IMR-90 (cell line): ENCODE measurements around the gene ARHGEF16. TPM values are rescaled to one million over a fixed set of nuclear protein-coding genes. Genes with fewer than 3 reads are reported as not detected.

Experiments
- ATAC-seq: fragments of 200-7000 bp; cut with Tn5 transposase; 2 replicates; pipeline ENCODE4 v1.9.1; 2020; ENCODE audit warnings: low read depth, mild to moderate bottlenecking, moderate library complexity
- BruUV-seq: library from RNA; stranded (reverse); fragments of 400-500 nt; replicated peaks from 2 replicates; lab custom pipeline; 2021; lab: Mats Ljungman, UMichigan
- CTCF ChIA-PET: fragments of 300-600 bp; formaldehyde crosslinking; extraction: SDS; loops from one replicate; lab custom pipeline; 2021; ENCODE audit warnings: antibody characterized with exemption; lab: Yijun Ruan, JAX
- POLR2A ChIA-PET: fragments of 300-600 bp; sonication (Branson Sonifier 250); formaldehyde crosslinking; loops from one replicate; lab custom pipeline; 2022; ENCODE audit warnings: antibody characterized with exemption; ENCODE audit not compliant: unreplicated experiment; lab: Charles Lee
- DNase-seq: peaks from one replicate; pipeline ENCODE4 v3.0.0; 2013
- H2AFZ ChIP-seq: replicated peaks from 2 replicates; pipeline ENCODE3; 2013; ENCODE audit warnings: low read length, mild to moderate bottlenecking; ENCODE audit not compliant: poor library complexity
- H2AK5ac ChIP-seq: 2 replicates; pipeline ENCODE4 v1.6.1; 2013; ENCODE audit warnings: low read depth, low read length, inconsistent platforms
- H2AK9ac ChIP-seq: replicated peaks from 2 replicates; pipeline ENCODE3; 2013; ENCODE audit warnings: mild to moderate bottlenecking, low read depth, low read length, moderate library complexity; ENCODE audit not compliant: poor library complexity
- H2BK120ac ChIP-seq: 2 replicates; pipeline ENCODE4 v1.6.1; 2013; ENCODE audit warnings: low read depth, low read length, inconsistent platforms
- H2BK15ac ChIP-seq: 3 replicates; pipeline ENCODE4 v1.6.1; 2013; ENCODE audit warnings: low read depth, low read length, inconsistent platforms
- H2BK20ac ChIP-seq: 2 replicates; pipeline ENCODE4 v1.6.1; 2013; ENCODE audit warnings: low read depth, mild to moderate bottlenecking, inconsistent platforms, low read length, moderate library complexity
- H2BK5ac ChIP-seq: 2 replicates; pipeline ENCODE4 v1.6.1; 2013; ENCODE audit warnings: mild to moderate bottlenecking, low read depth, low read length, inconsistent platforms; ENCODE audit not compliant: poor library complexity, severe bottlenecking
- H3K14ac ChIP-seq: replicated peaks from 2 replicates; pipeline ENCODE4 v1.6.1; 2013; ENCODE audit warnings: low read depth, low read length, inconsistent platforms
- H3K18ac ChIP-seq: 2 replicates; pipeline ENCODE4 v1.6.1; 2013; ENCODE audit warnings: low read depth, low read length, control low read depth
- H3K23ac ChIP-seq: 2 replicates; pipeline ENCODE4 v1.6.1; 2013; ENCODE audit warnings: low read depth, low read length, inconsistent platforms
- H3K27ac ChIP-seq: 2 replicates; pipeline ENCODE4 v1.5.1; 2013; ENCODE audit warnings: mild to moderate bottlenecking, control low read depth, low read length; ENCODE audit not compliant: insufficient read depth
- H3K27me3 ChIP-seq: 2 replicates; pipeline ENCODE4 v1.6.1; 2013; ENCODE audit warnings: low read length; ENCODE audit not compliant: control insufficient read depth, insufficient read depth
- H3K36me3 ChIP-seq: 2 replicates; pipeline ENCODE4 v1.6.1; 2013; ENCODE audit warnings: low read length, mixed read lengths; ENCODE audit not compliant: control insufficient read depth, insufficient read depth
- H3K4ac ChIP-seq: 2 replicates; pipeline ENCODE4 v1.6.1; 2013; ENCODE audit warnings: low read depth, low read length, inconsistent platforms
- H3K4me1 ChIP-seq: 2 replicates; pipeline ENCODE4 v1.6.1; 2013; ENCODE audit warnings: low read length, mixed read lengths; ENCODE audit not compliant: control insufficient read depth, insufficient read depth
- H3K4me2 ChIP-seq: 2 replicates; pipeline ENCODE4 v1.6.1; 2013; ENCODE audit warnings: low read depth, mild to moderate bottlenecking, control low read depth, low read length, moderate library complexity
- H3K4me3 ChIP-seq: 2 replicates; pipeline ENCODE4 v1.5.1; 2013; ENCODE audit warnings: low read depth, mild to moderate bottlenecking, control low read depth, low read length, moderate library complexity; ENCODE audit not compliant: insufficient read depth
- H3K56ac ChIP-seq: 2 replicates; pipeline ENCODE4 v1.6.1; 2013; ENCODE audit warnings: low read length, inconsistent platforms; ENCODE audit not compliant: insufficient read depth; ENCODE audit errors: extremely low read depth
- H3K79me1 ChIP-seq, 2 experiments: 2 replicates each; pipeline ENCODE4 v1.6.1; 2013; ENCODE audit warnings: low read length in 2 of 2, inconsistent platforms in 1 of 2, low read depth in 1 of 2
- H3K9ac ChIP-seq: 2 replicates; pipeline ENCODE4 v1.6.1; 2013; ENCODE audit warnings: low read depth, low read length, control low read depth
- H3K9me1 ChIP-seq: 2 replicates; pipeline ENCODE4 v1.6.1; 2013; ENCODE audit warnings: low read length, inconsistent platforms; ENCODE audit not compliant: insufficient read depth
- H3K9me3 ChIP-seq: 2 replicates; pipeline ENCODE4 v1.6.1; 2013; ENCODE audit warnings: low read length; ENCODE audit not compliant: control insufficient read depth, insufficient read depth
- H4K20me1 ChIP-seq: 2 replicates; pipeline ENCODE4 v1.6.1; 2013; ENCODE audit warnings: low read length, inconsistent platforms; ENCODE audit not compliant: insufficient read depth
- H4K5ac ChIP-seq: 2 replicates; pipeline ENCODE4 v1.6.1; 2013; ENCODE audit warnings: mild to moderate bottlenecking, low read depth, low read length, control low read depth
- H4K8ac ChIP-seq, 2 experiments: 2 replicates each; pipeline ENCODE4 v1.6.1; 2013; ENCODE audit warnings: low read depth in 2 of 2, low read length in 2 of 2, control low read depth in 1 of 2, inconsistent platforms in 1 of 2
- H4K91ac ChIP-seq: 2 replicates; pipeline ENCODE4 v1.6.1; 2013; ENCODE audit warnings: low read depth, low read length, inconsistent platforms; ENCODE audit not compliant: insufficient read depth
- BHLHE40 ChIP-seq: fragments of 150-350 bp; IDR thresholded peaks from 2 replicates; pipeline ENCODE4 v1.6.1; 2016; ENCODE audit warnings: mild to moderate bottlenecking, low read depth, low read length
- CEBPB ChIP-seq: IDR thresholded peaks from 2 replicates; pipeline ENCODE4 v1.6.1; 2012; ENCODE audit warnings: low read depth, low read length, improper control_type of control experiment
- CHD1 ChIP-seq: IDR thresholded peaks from 2 replicates; pipeline ENCODE4 v1.6.1; 2012; ENCODE audit warnings: low read depth, low read length, improper control_type of control experiment
- FOS ChIP-seq: fragments of 150-350 bp; IDR thresholded peaks from 2 replicates; pipeline ENCODE4 v1.6.1; 2016; ENCODE audit warnings: low read depth, low read length
- MAFK ChIP-seq: IDR thresholded peaks from 2 replicates; pipeline ENCODE4 v1.6.1; 2012; ENCODE audit warnings: low read depth, low read length, improper control_type of control experiment
- MAZ ChIP-seq: IDR thresholded peaks from 2 replicates; pipeline ENCODE4 v1.6.1; 2012; ENCODE audit warnings: low read depth, mild to moderate bottlenecking, low read length, improper control_type of control experiment, moderate library complexity, borderline replicate concordance
- NFE2L2 ChIP-seq: fragments of 150-350 bp; IDR thresholded peaks from 2 replicates; pipeline ENCODE4 v1.6.1; 2016; ENCODE audit warnings: low read depth, mild to moderate bottlenecking, low read length
- POLR2A ChIP-seq: IDR thresholded peaks from 2 replicates; pipeline ENCODE4 v1.6.1; 2012; ENCODE audit warnings: mild to moderate bottlenecking, low read depth, low read length
- RAD21 ChIP-seq: IDR thresholded peaks from 2 replicates; pipeline ENCODE4 v1.6.1; 2012; ENCODE audit warnings: low read length, improper control_type of control experiment
- RCOR1 ChIP-seq: IDR thresholded peaks from 2 replicates; pipeline ENCODE4 v1.6.1; 2012; ENCODE audit warnings: mild to moderate bottlenecking, low read length, improper control_type of control experiment; ENCODE audit not compliant: insufficient replicate concordance
- RFX5 ChIP-seq: IDR thresholded peaks from 2 replicates; pipeline ENCODE4 v1.8.0; 2012; ENCODE audit warnings: low read depth, mild to moderate bottlenecking, low read length, moderate library complexity
- SMC3 ChIP-seq: fragments of 150-350 bp; IDR thresholded peaks from 2 replicates; pipeline ENCODE4 v1.6.1; 2016; ENCODE audit warnings: low read depth, mild to moderate bottlenecking, antibody characterized with exemption, low read length, moderate library complexity
- WGBS, 2 experiments: methylation state at CpG; one replicate each; pipeline versions ENCODE4 v1.1.5 to v1.1.7; 2013; ENCODE audit warnings: missing lambda C conversion rate in 2 of 2; ENCODE audit not compliant: insufficient read length in 1 of 2; ENCODE audit errors: extremely low coverage in 2 of 2; 5-methylcytosine and 5-hydroxymethylcytosine counted together
- dilution Hi-C: fragments of 300-500 bp; cut with HindIII; formaldehyde crosslinking; loops from one replicate; pipeline ENCODE4 v1.14.3; 2018; ENCODE audit warnings: low sequenced_read_pairs; ENCODE audit not compliant: unreplicated experiment
- in situ Hi-C: fragments of 300-500 bp; cut with MboI; formaldehyde crosslinking; loops from 3 replicates; pipeline ENCODE4 v1.14.3; 2019; ENCODE audit warnings: low sequenced_read_pairs, inconsistent platforms, mixed read lengths
- intact Hi-C: fragments of 100-400 bp; cut with micrococcal nuclease; formaldehyde crosslinking; loops from 2 replicates; pipeline ENCODE4 v1.10.0; 2022
- polyA plus RNA-seq, 3 experiments: library from polyadenylated mRNA; depleted of rRNA; stranded (reverse); fragments of >200 nt; gene quantifications; 2 replicates each; pipeline ENCODE4 v1.2.3, GENCODE V29; 2012; ENCODE audit warnings: low replicate concordance in 1 of 3
- total RNA-seq: library from RNA; depleted of rRNA; stranded (reverse); fragments of >200 nt; gene quantifications from 2 replicates; pipeline ENCODE4 v1.2.3, GENCODE V29; 2012
- TF ChIP-seq, protein P1 (sequence below): fragments of 150-350 bp; IDR thresholded peaks from 2 replicates; pipeline ENCODE4 v1.6.1; 2017; ENCODE audit warnings: mild to moderate bottlenecking, antibody characterized with exemption, low read length, low read depth
- TF ChIP-seq, protein P2 (sequence below): fragments of 150-350 bp; IDR thresholded peaks from 2 replicates; pipeline ENCODE4 v1.6.1; 2016; ENCODE audit warnings: low read depth, mild to moderate bottlenecking, low read length, moderate library complexity, borderline replicate concordance
- TF ChIP-seq, protein P3 (sequence below): conservative IDR thresholded peaks from 2 replicates; pipeline ENCODE4 v1.5.1; 2012; ENCODE audit warnings: mild to moderate bottlenecking, low read depth, low read length, improper control_type of control experiment

ARHGEF16 gene
- total and polyA plus RNA-seq, 2 of the 4 experiments (the other 2 are of a cell fraction), result 0.18 to 0.39 TPM

DNA sequence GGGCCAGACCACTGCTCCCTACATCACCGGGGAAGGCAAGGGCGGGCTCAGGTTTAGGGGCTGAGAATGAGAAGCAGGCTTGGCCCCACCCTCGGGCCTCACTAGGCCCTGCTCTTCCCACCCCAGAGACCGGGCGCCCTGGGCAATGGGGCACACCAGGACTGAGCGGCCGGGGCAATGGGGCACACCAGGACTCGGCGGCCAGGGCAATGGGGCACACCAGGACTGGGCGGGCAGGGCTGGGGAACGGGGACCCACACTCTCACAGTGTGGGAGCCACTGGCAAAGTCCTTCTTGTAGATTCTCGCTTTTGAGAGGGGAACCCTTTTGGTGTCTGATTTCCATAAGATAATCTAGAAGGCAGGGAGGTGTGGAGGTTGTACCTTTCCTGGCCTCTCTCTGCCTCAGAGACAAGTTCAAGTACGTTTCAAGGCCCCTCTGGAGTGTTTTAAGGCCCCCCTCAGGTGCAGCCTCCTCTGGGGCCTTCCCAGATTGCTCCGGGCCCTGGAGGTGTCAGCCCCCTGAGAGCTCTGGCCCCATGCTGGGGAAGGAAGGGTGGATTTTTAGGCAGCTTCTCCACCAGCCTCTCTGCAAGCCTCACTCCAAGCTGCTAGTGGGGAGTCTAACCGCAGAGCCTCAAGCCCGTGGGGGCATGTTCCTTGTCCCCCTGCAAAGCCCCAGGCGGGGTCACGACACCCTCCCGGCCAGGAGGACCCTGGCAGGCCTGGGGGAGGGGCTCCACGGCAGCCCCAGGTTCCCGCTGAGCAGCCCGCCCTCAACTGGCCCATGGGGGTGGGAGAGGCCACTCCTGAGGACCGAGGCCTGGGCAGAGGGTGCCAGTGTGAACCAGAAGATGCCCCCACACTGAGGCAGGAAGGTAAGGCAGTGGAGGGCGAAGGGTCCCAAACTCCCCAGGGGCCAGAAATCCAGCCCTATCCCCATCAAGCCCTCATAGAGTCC is 66.2 kb downstream of the ARHGEF16 start:
- ChIA-PET CTCF (no interaction called here), POLR2A (no interaction called here)
- Histone ChIP-seq H3K9me3 (no peaks in the 10 kb centered on the region), H2BK120ac (no peak overlapping the region), H2AK9ac (no peak overlapping the region), H4K8ac (no peak overlapping the region), H3K9me1 (no peaks in the 10 kb centered on the region), H3K79me1 (no peaks in the 10 kb centered on the region), H3K9ac (no peak overlapping the region), H3K4me3 (no peak overlapping the region), H2AFZ (no peak overlapping the region), H3K27ac (no peak overlapping the region), H4K5ac (no peak overlapping the region), H3K4ac (no peak overlapping the region), H2BK20ac (no peak overlapping the region), H3K18ac (no peak overlapping the region), H3K56ac (no peak overlapping the region), H3K4me2 (no peak overlapping the region), H3K36me3 (no peaks in the 10 kb centered on the region), H2BK5ac (no peak overlapping the region), H2BK15ac (no peak overlapping the region), H3K23ac (no peak overlapping the region), H3K4me1 (no peaks in the 10 kb centered on the region), H4K20me1 (no peaks in the 10 kb centered on the region; the same call in 1 of the 2 replicates), H4K91ac (no peak overlapping the region), H2AK5ac (no peak overlapping the region), H3K14ac (no peak overlapping the region), H3K27me3 (no peaks in the 10 kb centered on the region)
- DNase-seq (no peak), ATAC-seq (no peak)
- in situ Hi-C loops (no loop called here), intact Hi-C loops (no loop called here), dilution Hi-C loops (no loop called here)
- no TSS peak for BruUV-seq
- WGBS, 2 experiments, result no CpG with 5 or more reads among the region's 24 CpGs
- TF ChIP-seq NFE2L2 (no peak), MAFK (no peak), RAD21 (no peak), BHLHE40 (no peak), MAZ (no peak), RCOR1 (no peak), CHD1 (no peak), RFX5 (no peak), POLR2A (no peak), SMC3 (no peak), FOS (no peak), CEBPB (no peak)
- TF ChIP-seq, protein P1, sequence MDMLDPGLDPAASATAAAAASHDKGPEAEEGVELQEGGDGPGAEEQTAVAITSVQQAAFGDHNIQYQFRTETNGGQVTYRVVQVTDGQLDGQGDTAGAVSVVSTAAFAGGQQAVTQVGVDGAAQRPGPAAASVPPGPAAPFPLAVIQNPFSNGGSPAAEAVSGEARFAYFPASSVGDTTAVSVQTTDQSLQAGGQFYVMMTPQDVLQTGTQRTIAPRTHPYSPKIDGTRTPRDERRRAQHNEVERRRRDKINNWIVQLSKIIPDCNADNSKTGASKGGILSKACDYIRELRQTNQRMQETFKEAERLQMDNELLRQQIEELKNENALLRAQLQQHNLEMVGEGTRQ, result no peak
- TF ChIP-seq, protein P2, sequence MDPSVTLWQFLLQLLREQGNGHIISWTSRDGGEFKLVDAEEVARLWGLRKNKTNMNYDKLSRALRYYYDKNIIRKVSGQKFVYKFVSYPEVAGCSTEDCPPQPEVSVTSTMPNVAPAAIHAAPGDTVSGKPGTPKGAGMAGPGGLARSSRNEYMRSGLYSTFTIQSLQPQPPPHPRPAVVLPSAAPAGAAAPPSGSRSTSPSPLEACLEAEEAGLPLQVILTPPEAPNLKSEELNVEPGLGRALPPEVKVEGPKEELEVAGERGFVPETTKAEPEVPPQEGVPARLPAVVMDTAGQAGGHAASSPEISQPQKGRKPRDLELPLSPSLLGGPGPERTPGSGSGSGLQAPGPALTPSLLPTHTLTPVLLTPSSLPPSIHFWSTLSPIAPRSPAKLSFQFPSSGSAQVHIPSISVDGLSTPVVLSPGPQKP, result no peak
- TF ChIP-seq, protein P3, sequence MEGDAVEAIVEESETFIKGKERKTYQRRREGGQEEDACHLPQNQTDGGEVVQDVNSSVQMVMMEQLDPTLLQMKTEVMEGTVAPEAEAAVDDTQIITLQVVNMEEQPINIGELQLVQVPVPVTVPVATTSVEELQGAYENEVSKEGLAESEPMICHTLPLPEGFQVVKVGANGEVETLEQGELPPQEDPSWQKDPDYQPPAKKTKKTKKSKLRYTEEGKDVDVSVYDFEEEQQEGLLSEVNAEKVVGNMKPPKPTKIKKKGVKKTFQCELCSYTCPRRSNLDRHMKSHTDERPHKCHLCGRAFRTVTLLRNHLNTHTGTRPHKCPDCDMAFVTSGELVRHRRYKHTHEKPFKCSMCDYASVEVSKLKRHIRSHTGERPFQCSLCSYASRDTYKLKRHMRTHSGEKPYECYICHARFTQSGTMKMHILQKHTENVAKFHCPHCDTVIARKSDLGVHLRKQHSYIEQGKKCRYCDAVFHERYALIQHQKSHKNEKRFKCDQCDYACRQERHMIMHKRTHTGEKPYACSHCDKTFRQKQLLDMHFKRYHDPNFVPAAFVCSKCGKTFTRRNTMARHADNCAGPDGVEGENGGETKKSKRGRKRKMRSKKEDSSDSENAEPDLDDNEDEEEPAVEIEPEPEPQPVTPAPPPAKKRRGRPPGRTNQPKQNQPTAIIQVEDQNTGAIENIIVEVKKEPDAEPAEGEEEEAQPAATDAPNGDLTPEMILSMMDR, result no peak
